Keratinocyte (primary cell): ENCODE results near the gene C1R. TPM values are rescaled to one million over a fixed set of nuclear protein-coding genes. Genes with fewer than 3 reads are reported as not detected.

Experiments
- DNase-seq: peaks from one replicate; pipeline ENCODE4 v3.0.0-alpha.2; 2011; ENCODE audit warnings: low read depth, missing footprints, low spot score
- FAIRE-seq: peaks from 2 replicates; lab custom pipeline; 2011; peaks lifted over from hg19 to GRCh38; lab: Jason Lieb, UNC
- H2AFZ ChIP-seq: 2 replicates; pipeline ENCODE4 v1.6.0; 2012; ENCODE audit warnings: low read length, control low read depth, inconsistent platforms; ENCODE audit not compliant: control insufficient read depth
- H3K27ac ChIP-seq: 2 replicates; pipeline ENCODE4 v1.5.1; 2011; ENCODE audit warnings: low read length; ENCODE audit not compliant: control insufficient read depth, insufficient read depth
- H3K27me3 ChIP-seq: 3 replicates; pipeline ENCODE4 v1.6.0; 2011; ENCODE audit warnings: low read length; ENCODE audit not compliant: control insufficient read depth, insufficient read depth; ENCODE audit errors: extremely low read depth
- H3K36me3 ChIP-seq, 2 experiments: 2 replicates in 1 of 2; 3 replicates in 1 of 2; pipeline ENCODE4 v1.5.1; 2011; ENCODE audit warnings: low read length in 2 of 2, mild to moderate bottlenecking in 1 of 2; ENCODE audit not compliant: control insufficient read depth in 2 of 2, insufficient read depth in 2 of 2; ENCODE audit errors: extremely low read depth in 1 of 2
- H3K4me1 ChIP-seq: 3 replicates; pipeline ENCODE4 v1.5.1; 2011; ENCODE audit warnings: low read length; ENCODE audit not compliant: control insufficient read depth, insufficient read depth; ENCODE audit errors: extremely low read depth
- H3K4me2 ChIP-seq: 3 replicates; pipeline ENCODE4 v1.6.0; 2011; ENCODE audit warnings: low read depth, low read length; ENCODE audit not compliant: control insufficient read depth, insufficient read depth; ENCODE audit errors: extremely low read depth
- H3K4me3 ChIP-seq, 3 experiments: fragments of 200-600 bp in 1 of 3; sonication (generic) in 1 of 3; 2 replicates in 2 of 3; 3 replicates in 1 of 3; pipeline ENCODE4 v1.5.1; 2011 to 2016; ENCODE audit warnings: low read length in 3 of 3, mild to moderate bottlenecking in 3 of 3, control low read depth in 2 of 3, inconsistent platforms in 1 of 3, low read depth in 1 of 3, mixed read lengths in 1 of 3, mixed run types in 1 of 3, moderate library complexity in 1 of 3; ENCODE audit not compliant: control insufficient read depth in 2 of 3, insufficient read depth in 2 of 3; ENCODE audit errors: extremely low read depth in 1 of 3
- H3K79me2 ChIP-seq: 2 replicates; pipeline ENCODE4 v1.6.0; 2012; ENCODE audit warnings: low read length; ENCODE audit not compliant: control insufficient read depth, insufficient read depth
- H3K9ac ChIP-seq: 3 replicates; pipeline ENCODE4 v1.6.0; 2011; ENCODE audit warnings: low read length; ENCODE audit not compliant: control insufficient read depth, insufficient read depth; ENCODE audit errors: extremely low read depth
- H3K9me1 ChIP-seq: 3 replicates; pipeline ENCODE4 v1.6.0; 2011; ENCODE audit warnings: low read length; ENCODE audit not compliant: control insufficient read depth, insufficient read depth; ENCODE audit errors: extremely low read depth
- H3K9me3 ChIP-seq: 2 replicates; pipeline ENCODE4 v1.5.1; 2012; ENCODE audit warnings: low read depth, low read length; ENCODE audit not compliant: control insufficient read depth
- H4K20me1 ChIP-seq: 3 replicates; pipeline ENCODE4 v1.6.0; 2011; ENCODE audit warnings: low read length; ENCODE audit not compliant: control insufficient read depth, insufficient read depth; ENCODE audit errors: extremely low read depth
- EZH2 ChIP-seq: IDR thresholded peaks from one replicate; pipeline ENCODE4 v1.6.1; 2012; ENCODE audit warnings: inconsistent platforms, mild to moderate bottlenecking, low read length, moderate library complexity
- dilution Hi-C: fragments of 300-500 bp; cut with MboI; formaldehyde crosslinking; loops from one replicate; pipeline ENCODE4 v1.7.0; 2020; ENCODE audit warnings: low sequenced_read_pairs; ENCODE audit not compliant: extremely low pct_ligation_motif_present
- polyA plus RNA-seq, 5 experiments: library from polyadenylated mRNA; depleted of rRNA in 3 of 5; stranded (reverse) in 3 of 5; stranded (forward) in 1 of 5; unstranded in 1 of 5; fragments of >200 nt; gene quantifications; 1 replicate in 1 of 5; 2 replicates in 3 of 5; 3 replicates in 1 of 5; pipeline versions ENCODE4 v1.2.1 to v1.2.3, GENCODE V29; 2011 to 2012; ENCODE audit warnings: missing spikeins in 2 of 5, low read depth in 1 of 5, low replicate concordance in 1 of 5
- TF ChIP-seq, protein P1 (sequence below), 3 experiments: IDR thresholded peaks in 1 of 3; conservative IDR thresholded peaks in 1 of 3; optimal IDR thresholded peaks in 1 of 3; 2 replicates in 2 of 3; 3 replicates in 1 of 3; pipeline versions ENCODE3 to v1.5.1; 2011; ENCODE audit warnings: low read length in 3 of 3, mild to moderate bottlenecking in 3 of 3, moderate library complexity in 2 of 3, control low read depth in 1 of 3, inconsistent platforms in 1 of 3; ENCODE audit not compliant: insufficient read depth in 2 of 3; ENCODE audit errors: extremely low read depth in 1 of 3

C1R gene
- polyA plus RNA-seq, 1 donor (not counting 4 experiments of a cell fraction or from before 2014, with no cell fraction given), result 2.8 TPM

GRCh38 chr12:7113389-7113871, 21.2 kb upstream of the C1R start:
- peaks cover 6% of the 10 kb centered on the region for H3K4me1 ChIP-seq
- H3K36me3 ChIP-seq, result peaks cover 24 to 26% of the 10 kb centered on the region in 2 experiments
- no peak overlapping the region for H3K4me3 ChIP-seq
- H2AFZ ChIP-seq, result no peak overlapping the region
- peaks cover 20% of the 10 kb centered on the region for H3K79me2 ChIP-seq
- no peaks in the 10 kb centered on the region for H3K9me1 ChIP-seq
- FAIRE-seq (no peak), DNase-seq (no peak)
- H3K4me2 ChIP-seq, result no peak overlapping the region
- no peak overlapping the region for H3K27ac ChIP-seq
- H3K9ac ChIP-seq, result no peak overlapping the region
- no peaks in the 10 kb centered on the region for H4K20me1 ChIP-seq
- no peak for TF ChIP-seq EZH2
- TF ChIP-seq, protein P1, sequence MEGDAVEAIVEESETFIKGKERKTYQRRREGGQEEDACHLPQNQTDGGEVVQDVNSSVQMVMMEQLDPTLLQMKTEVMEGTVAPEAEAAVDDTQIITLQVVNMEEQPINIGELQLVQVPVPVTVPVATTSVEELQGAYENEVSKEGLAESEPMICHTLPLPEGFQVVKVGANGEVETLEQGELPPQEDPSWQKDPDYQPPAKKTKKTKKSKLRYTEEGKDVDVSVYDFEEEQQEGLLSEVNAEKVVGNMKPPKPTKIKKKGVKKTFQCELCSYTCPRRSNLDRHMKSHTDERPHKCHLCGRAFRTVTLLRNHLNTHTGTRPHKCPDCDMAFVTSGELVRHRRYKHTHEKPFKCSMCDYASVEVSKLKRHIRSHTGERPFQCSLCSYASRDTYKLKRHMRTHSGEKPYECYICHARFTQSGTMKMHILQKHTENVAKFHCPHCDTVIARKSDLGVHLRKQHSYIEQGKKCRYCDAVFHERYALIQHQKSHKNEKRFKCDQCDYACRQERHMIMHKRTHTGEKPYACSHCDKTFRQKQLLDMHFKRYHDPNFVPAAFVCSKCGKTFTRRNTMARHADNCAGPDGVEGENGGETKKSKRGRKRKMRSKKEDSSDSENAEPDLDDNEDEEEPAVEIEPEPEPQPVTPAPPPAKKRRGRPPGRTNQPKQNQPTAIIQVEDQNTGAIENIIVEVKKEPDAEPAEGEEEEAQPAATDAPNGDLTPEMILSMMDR (optimal IDR thresholded peaks at IDR 0.05 in 1 of 3, IDR thresholded peaks at IDR 0.05 in 1 of 3, conservative IDR thresholded peaks at IDR 0.05 in 1 of 3; ENCODE audit: extremely low read depth in 1 of 3, insufficient read depth in 2 of 3, low read length in 3 of 3), result peak; percentile 64 to 81 (median 80)
- no peaks in the 10 kb centered on the region for H3K9me3 ChIP-seq
- dilution Hi-C loops, result no loop called here
- no peaks in the 10 kb centered on the region for H3K27me3 ChIP-seq

DNA sequence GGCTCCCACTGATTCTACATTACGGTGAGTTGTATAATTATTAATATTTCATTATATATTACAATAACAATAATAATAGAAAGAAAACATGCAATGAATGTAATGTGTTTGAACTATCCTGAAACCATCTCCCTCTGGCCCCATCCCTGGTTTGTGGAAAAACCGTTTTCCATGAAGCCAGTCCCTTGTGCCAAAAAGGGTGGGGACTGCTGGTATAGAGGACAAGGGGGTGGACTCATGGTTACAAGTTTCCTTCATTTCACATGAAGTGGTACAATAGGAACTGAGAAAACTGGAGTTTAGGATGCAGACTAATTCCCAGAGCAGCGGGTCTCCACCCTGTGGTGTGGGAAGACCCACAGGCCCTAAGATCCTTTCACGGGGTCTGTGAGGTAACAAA, 19.8 kb upstream of the C1R start:
- no peak overlapping the region for H2AFZ ChIP-seq
- H3K36me3 ChIP-seq, result peaks cover 19% of the 10 kb centered on the region in 2 experiments
- H3K9me3 ChIP-seq, result no peaks in the 10 kb centered on the region
- no peak for TF ChIP-seq EZH2
- TF ChIP-seq, protein P1 (optimal IDR thresholded peaks at IDR 0.05 in 1 of 3, IDR thresholded peaks at IDR 0.05 in 1 of 3, conservative IDR thresholded peaks at IDR 0.05 in 1 of 3; ENCODE audit: extremely low read depth in 1 of 3, insufficient read depth in 2 of 3, low read length in 3 of 3), result no peak
- H4K20me1 ChIP-seq, result no peaks in the 10 kb centered on the region
- dilution Hi-C loops, result no loop called here
- no peaks in the 10 kb centered on the region for H3K9me1 ChIP-seq
- no peak overlapping the region for H3K4me3 ChIP-seq
- DNase-seq (no peak), FAIRE-seq (no peak)
- peaks cover 6% of the 10 kb centered on the region for H3K4me1 ChIP-seq
- H3K4me2 ChIP-seq, result no peak overlapping the region
- H3K27me3 ChIP-seq, result no peaks in the 10 kb centered on the region
- H3K27ac ChIP-seq, result no peak overlapping the region
- peaks cover 27% of the 10 kb centered on the region for H3K79me2 ChIP-seq
- no peak overlapping the region for H3K9ac ChIP-seq
